ENCODE data around the gene PARD3B. TPM values are rescaled to one million over a fixed set of nuclear protein-coding genes. Genes with fewer than 3 reads are reported as not detected.
A peak's percentile ranks its signal among the peaks of the same experiment; 100 is the strongest.

Gene PARD3B
- total RNA-seq, 2 experiments from 2014 or later, result 0.11 to 0.88 TPM

DNA sequence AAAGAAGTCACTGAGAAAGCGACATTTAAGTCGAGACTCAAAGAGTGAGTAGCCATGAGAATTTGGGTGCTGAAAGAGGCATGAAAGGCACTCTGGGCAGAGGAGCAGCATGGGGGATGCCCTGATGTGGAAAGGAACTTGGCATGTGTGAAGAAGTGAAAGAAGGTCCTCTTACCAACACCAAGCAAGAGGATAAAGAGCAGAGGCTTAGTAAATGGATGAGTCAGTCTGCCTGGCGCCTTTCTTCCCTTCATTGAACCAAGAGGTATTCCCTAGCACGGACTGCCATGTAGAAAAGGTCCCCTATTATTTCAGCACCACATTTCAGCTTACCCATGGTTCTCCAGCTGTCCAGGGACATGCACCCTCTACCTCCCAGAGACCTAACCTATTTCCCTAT lies 915.9 kb downstream of the PARD3B start:
- no peaks in the 10 kb centered on the region for H3K9me3 Mint-ChIP-seq
- H3K4me1 Mint-ChIP-seq (ENCODE audit: low read depth), result no peaks in the 10 kb centered on the region
- ATAC-seq (no peak), DNase-seq (no peak)
- POLR2A ChIA-PET, result no interaction called here
- H3K27ac Mint-ChIP-seq, result no peak overlapping the region
- H3K36me3 Mint-ChIP-seq (ENCODE audit: low read depth), result no peaks in the 10 kb centered on the region
- CTCF ChIA-PET, result no interaction called here
- H3K27me3 Mint-ChIP-seq, result peaks cover 3% of the 10 kb centered on the region
- intact Hi-C loops (cut with micrococcal nuclease), result no loop called here
- no peak overlapping the region for H3K4me3 Mint-ChIP-seq
- no peak for TF ChIP-seq CTCF (IDR thresholded peaks at IDR 0.05)

DNA sequence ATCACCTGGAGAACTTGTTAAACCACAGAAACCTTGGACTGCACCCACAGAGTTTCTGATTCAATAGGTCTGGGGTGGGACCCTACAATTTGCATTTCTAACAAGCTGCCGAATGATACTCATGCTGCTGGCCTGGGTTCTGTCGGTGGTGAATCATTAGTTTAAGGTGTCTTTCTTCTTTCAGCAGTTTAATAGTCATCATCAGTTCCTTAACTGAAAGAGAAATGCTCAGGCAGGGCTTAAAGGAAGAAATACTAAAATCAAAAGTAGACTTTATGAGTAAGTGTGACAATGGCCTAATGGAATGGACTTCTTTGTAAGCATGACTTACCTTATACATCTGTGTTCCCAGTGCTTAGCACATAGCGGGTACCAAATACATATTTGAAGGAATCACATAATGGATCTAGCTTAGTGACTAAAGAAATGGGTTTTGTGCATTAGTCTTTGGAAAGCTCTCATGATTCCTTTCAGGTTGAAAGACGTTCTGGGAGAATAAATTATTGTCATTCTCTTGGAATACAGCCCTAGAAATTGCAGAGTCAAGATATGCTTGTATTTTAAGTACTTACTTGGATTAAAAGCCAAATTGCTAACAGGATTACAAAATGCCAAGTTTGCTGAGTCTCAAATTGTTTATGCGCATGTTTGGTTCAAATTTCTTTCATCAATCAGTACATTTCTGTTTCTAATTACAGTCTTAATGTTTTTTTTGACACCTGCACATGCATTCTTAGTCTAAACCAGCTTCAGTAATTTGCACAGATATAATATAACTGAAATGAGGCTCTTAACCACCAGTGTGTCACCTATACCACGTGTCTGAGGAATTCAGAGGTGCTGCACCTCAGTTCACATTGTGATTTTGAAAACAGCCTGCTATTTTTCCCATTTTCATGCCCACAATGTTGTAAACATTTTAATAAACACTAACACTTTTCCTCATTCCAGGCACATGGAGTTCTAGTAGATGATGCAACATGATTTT lies 916.7 kb downstream of the PARD3B start:
- Mint-ChIP-seq H3K4me3 (no peak overlapping the region), H3K27ac (no peak overlapping the region), H3K4me1 (ENCODE audit: low read depth) (no peaks in the 10 kb centered on the region), H3K9me3 (no peaks in the 10 kb centered on the region), H3K27me3 (peaks cover 3% of the 10 kb centered on the region), H3K36me3 (ENCODE audit: low read depth) (no peaks in the 10 kb centered on the region)
- ChIA-PET POLR2A (no interaction called here), CTCF (no interaction called here)
- DNase-seq, result peak; percentile 4
- intact Hi-C loops (cut with micrococcal nuclease), result no loop called here
- ATAC-seq, result peak; percentile 64
- no peak for TF ChIP-seq CTCF (IDR thresholded peaks at IDR 0.05)

- POLR2A ChIA-PET, result no interaction called here
- H3K4me3 Mint-ChIP-seq, result no peak overlapping the region
- CTCF ChIA-PET, result no interaction called here
These were observed 917.5 kb downstream of the PARD3B start for GRCh38 chr2:205462681-205463345.

GRCh38 chr2:205463466-205464025 lies 918.3 kb downstream of the PARD3B start:
- ChIA-PET CTCF (no interaction called here), POLR2A (no interaction called here)
- H3K36me3 Mint-ChIP-seq (ENCODE audit: low read depth), result no peaks in the 10 kb centered on the region
- H3K4me1 Mint-ChIP-seq (ENCODE audit: low read depth), result no peaks in the 10 kb centered on the region
- no peak overlapping the region for H3K27ac Mint-ChIP-seq
- H3K27me3 Mint-ChIP-seq, result no peaks in the 10 kb centered on the region
- ATAC-seq, result no peak
- DNase-seq, result no peak
- no peak overlapping the region for H3K4me3 Mint-ChIP-seq
- intact Hi-C loops (cut with micrococcal nuclease), result no loop called here
- no peaks in the 10 kb centered on the region for H3K9me3 Mint-ChIP-seq
- no peak for TF ChIP-seq CTCF (IDR thresholded peaks at IDR 0.05)

More at GRCh38 chr2:205462681-205463345, 917.5 kb downstream of the PARD3B start:
- DNase-seq (no peak), ATAC-seq (no peak)
- Mint-ChIP-seq H3K27ac (no peak overlapping the region), H3K9me3 (no peaks in the 10 kb centered on the region), H3K36me3 (ENCODE audit: low read depth) (no peaks in the 10 kb centered on the region), H3K27me3 (peaks cover 3% of the 10 kb centered on the region), H3K4me1 (ENCODE audit: low read depth) (no peaks in the 10 kb centered on the region)
- intact Hi-C loops (cut with micrococcal nuclease), result no loop called here
- TF ChIP-seq CTCF (IDR thresholded peaks at IDR 0.05), result no peak

GRCh38 chr2:205464681-205465080 lies 919.4 kb downstream of the PARD3B start:
- H3K4me3 Mint-ChIP-seq, result no peak overlapping the region
- DNase-seq, result no peak

More at GRCh38 chr2:205464681-205465080, 919.4 kb downstream of the PARD3B start:
- Mint-ChIP-seq H3K36me3 (ENCODE audit: low read depth) (no peaks in the 10 kb centered on the region), H3K27me3 (no peaks in the 10 kb centered on the region), H3K27ac (no peak overlapping the region), H3K9me3 (no peaks in the 10 kb centered on the region), H3K4me1 (ENCODE audit: low read depth) (no peaks in the 10 kb centered on the region)
- intact Hi-C loops (cut with micrococcal nuclease), result no loop called here
- POLR2A ChIA-PET, result no interaction called here
- no peak for TF ChIP-seq CTCF (IDR thresholded peaks at IDR 0.05)
- CTCF ChIA-PET, result no interaction called here
- ATAC-seq, result no peak
